Astrocyte (in vitro differentiated cells and primary cell): Measurements from ENCODE around the gene KRTAP4-9. TPM values are rescaled to one million over a fixed set of nuclear protein-coding genes. Genes with fewer than 3 reads are reported as not detected.
"Not testable (repeated sequence)": the region's sequence is repeated elsewhere in the genome, so short reads cannot be mapped to it uniquely, and the experiment has no call there.

Experiments
- DNase-seq: peaks from one replicate; pipeline ENCODE4 v3.0.0-alpha.2; 2010; ENCODE audit warnings: low read depth
- FAIRE-seq: peaks from 2 replicates; lab custom pipeline; 2011; peaks lifted over from hg19 to GRCh38; lab: Jason Lieb, UNC
- H2AFZ ChIP-seq: 2 replicates; pipeline ENCODE4 v1.6.0; 2012; ENCODE audit warnings: low read depth, low read length, inconsistent platforms
- H3K27ac ChIP-seq: 2 replicates; pipeline ENCODE4 v1.5.1; 2011; ENCODE audit warnings: low read depth, low read length, inconsistent platforms
- H3K27me3 ChIP-seq: 2 replicates; pipeline ENCODE4 v1.6.0; 2011; ENCODE audit warnings: low read length, inconsistent platforms; ENCODE audit not compliant: insufficient read depth
- H3K36me3 ChIP-seq: 2 replicates; pipeline ENCODE4 v1.5.1; 2011; ENCODE audit warnings: low read length, inconsistent platforms; ENCODE audit not compliant: insufficient read depth
- H3K4me1 ChIP-seq: 2 replicates; pipeline ENCODE4 v1.5.1; 2011; ENCODE audit warnings: low read length, inconsistent platforms; ENCODE audit not compliant: insufficient read depth
- H3K4me2 ChIP-seq: 2 replicates; pipeline ENCODE4 v1.6.0; 2012; ENCODE audit warnings: low read length, inconsistent platforms
- H3K4me3 ChIP-seq: 2 replicates; pipeline ENCODE4 v1.5.1; 2011; ENCODE audit warnings: low read depth, mild to moderate bottlenecking, low read length, inconsistent platforms; ENCODE audit not compliant: insufficient read depth
- H3K79me2 ChIP-seq: 2 replicates; pipeline ENCODE4 v1.6.0; 2012; ENCODE audit warnings: mild to moderate bottlenecking, low read length, inconsistent platforms; ENCODE audit not compliant: insufficient read depth
- H3K9ac ChIP-seq: 2 replicates; pipeline ENCODE4 v1.6.0; 2012; ENCODE audit warnings: mild to moderate bottlenecking, low read length, inconsistent platforms
- H3K9me3 ChIP-seq: 2 replicates; pipeline ENCODE4 v1.5.1; 2012; ENCODE audit warnings: low read depth, mild to moderate bottlenecking, low read length, inconsistent platforms; ENCODE audit not compliant: insufficient read depth
- H4K20me1 ChIP-seq: 2 replicates; pipeline ENCODE4 v1.6.0; 2012; ENCODE audit warnings: low read length, inconsistent platforms; ENCODE audit not compliant: insufficient read depth
- H3K27ac Mint-ChIP-seq: one replicate; pipeline ENCODE4 v1.8.0; 2021; ENCODE audit warnings: mild to moderate bottlenecking, mixed read lengths; ENCODE audit not compliant: unreplicated experiment
- H3K27me3 Mint-ChIP-seq: one replicate; pipeline ENCODE4 v1.8.0; 2021; ENCODE audit warnings: low read depth, mixed read lengths; ENCODE audit not compliant: unreplicated experiment
- H3K36me3 Mint-ChIP-seq: one replicate; pipeline ENCODE4 v1.8.0; 2021; ENCODE audit warnings: low read depth, mixed read lengths; ENCODE audit not compliant: unreplicated experiment
- H3K4me1 Mint-ChIP-seq: one replicate; pipeline ENCODE4 v1.8.0; 2021; ENCODE audit warnings: low read depth, mixed read lengths; ENCODE audit not compliant: unreplicated experiment
- H3K4me3 Mint-ChIP-seq: one replicate; pipeline ENCODE4 v1.8.0; 2021; ENCODE audit warnings: mild to moderate bottlenecking, moderate library complexity, mixed read lengths; ENCODE audit not compliant: unreplicated experiment
- H3K9me3 Mint-ChIP-seq: one replicate; pipeline ENCODE4 v1.8.0; 2021; ENCODE audit warnings: mild to moderate bottlenecking, mixed read lengths; ENCODE audit not compliant: unreplicated experiment
- CTCF ChIP-seq: IDR thresholded peaks from 2 replicates; pipeline ENCODE4 v1.5.1; 2011; ENCODE audit warnings: low read depth, mild to moderate bottlenecking, inconsistent platforms, low read length, moderate library complexity; ENCODE audit not compliant: insufficient read depth
- EZH2 ChIP-seq: IDR thresholded peaks from 2 replicates; pipeline ENCODE4 v1.6.1; 2012; ENCODE audit warnings: mild to moderate bottlenecking, low read length, inconsistent platforms; ENCODE audit not compliant: insufficient read depth
- total RNA-seq: library from RNA; stranded (reverse); gene quantifications from 2 replicates; pipeline ENCODE4 v1.2.1, GENCODE V29; 2021

KRTAP4-9 gene
- total RNA-seq, 1 donor from 2014 or later = not detected

- DNase-seq (no peak), FAIRE-seq (no peak)
- Histone ChIP-seq H3K4me2 (no peak overlapping the region), H3K27me3 (no peaks in the 10 kb centered on the region), H3K9ac (no peak overlapping the region), H3K27ac (no peak overlapping the region), H3K36me3 (no peaks in the 10 kb centered on the region), H3K4me1 (no peaks in the 10 kb centered on the region), H3K4me3 (no peak overlapping the region), H4K20me1 (no peaks in the 10 kb centered on the region), H3K9me3 (peaks cover 1% of the 10 kb centered on the region), H3K79me2 (no peaks in the 10 kb centered on the region), H2AFZ (no peak overlapping the region)
- no peak overlapping the region for H3K27ac Mint-ChIP-seq
- no peaks in the 10 kb centered on the region for H3K36me3 Mint-ChIP-seq
- TF ChIP-seq EZH2 (no peak), CTCF (no peak)
- H3K4me1 Mint-ChIP-seq = peaks cover 11% of the 10 kb centered on the region
- peaks cover 7% of the 10 kb centered on the region for H3K9me3 Mint-ChIP-seq
- peaks cover 3% of the 10 kb centered on the region for H3K27me3 Mint-ChIP-seq
- no peak overlapping the region for H3K4me3 Mint-ChIP-seq
Observed at GRCh38 chr17:41145261-41145660, 40.1 kb downstream of the KRTAP4-9 start.

- Histone ChIP-seq H3K79me2 (no peaks in the 10 kb centered on the region), H3K9me3 (no peaks in the 10 kb centered on the region), H3K4me3 (no peak overlapping the region), H4K20me1 (no peaks in the 10 kb centered on the region), H3K4me2 (no peak overlapping the region), H3K4me1 (no peaks in the 10 kb centered on the region), H3K36me3 (no peaks in the 10 kb centered on the region), H3K9ac (no peak overlapping the region), H2AFZ (no peak overlapping the region), H3K27me3 (no peaks in the 10 kb centered on the region), H3K27ac (no peak overlapping the region)
- DNase-seq = no peak
- peaks cover 3% of the 10 kb centered on the region for H3K27me3 Mint-ChIP-seq
- FAIRE-seq = no peak
- H3K4me1 Mint-ChIP-seq = no peaks in the 10 kb centered on the region
- H3K36me3 Mint-ChIP-seq = no peaks in the 10 kb centered on the region
- H3K27ac Mint-ChIP-seq = no peak overlapping the region
- peaks cover 7% of the 10 kb centered on the region for H3K9me3 Mint-ChIP-seq
- no peak overlapping the region for H3K4me3 Mint-ChIP-seq
- TF ChIP-seq CTCF (no peak), EZH2 (no peak)
Observed at GRCh38 chr17:41147531-41148204, 42.5 kb downstream of the KRTAP4-9 start.

GRCh38 chr17:41148971-41149651 lies 43.9 kb downstream of the KRTAP4-9 start:
- not testable (repeated sequence) for H3K36me3 Mint-ChIP-seq, H3K36me3 ChIP-seq, H3K4me1 ChIP-seq, H3K27me3 ChIP-seq, H3K4me3 Mint-ChIP-seq, FAIRE-seq, H3K4me1 Mint-ChIP-seq, H3K79me2 ChIP-seq, H3K4me3 ChIP-seq, DNase-seq, H3K9me3 ChIP-seq, H3K27ac Mint-ChIP-seq, H3K27me3 Mint-ChIP-seq, H3K27ac ChIP-seq, H3K9ac ChIP-seq, H2AFZ ChIP-seq, H3K4me2 ChIP-seq, H4K20me1 ChIP-seq, H3K9me3 Mint-ChIP-seq
